HG02623 (cell line): ENCODE results near the gene TMEFF2.

Source experiments
- ATAC-seq: cut with Tn5 transposase; IDR thresholded peaks from one replicate; pipeline ENCODE4 v1.9.1; 2021; ENCODE audit warnings: moderate library complexity; ENCODE audit not compliant: unreplicated experiment

TMEFF2 gene

GRCh38 chr2:192184349-192184748 is 10.4 kb downstream of the TMEFF2 start:
- ATAC-seq, result no peak

- no peak for ATAC-seq
Measured at GRCh38 chr2:192183296-192183695, 11.4 kb downstream of the TMEFF2 start.

- no peak for ATAC-seq
Measured at GRCh38 chr2:192166946-192167345, 27.8 kb downstream of the TMEFF2 start.

- no peak for ATAC-seq
Measured at GRCh38 chr2:192165842-192166241, 28.9 kb downstream of the TMEFF2 start.

- ATAC-seq, result no peak
Measured at GRCh38 chr2:192162392-192163042, 32.2 kb downstream of the TMEFF2 start.

GRCh38 chr2:192161656-192162290 is 33.0 kb downstream of the TMEFF2 start:
- no peak for ATAC-seq

- ATAC-seq, result no peak
Measured at GRCh38 chr2:192159736-192160135, 35.0 kb downstream of the TMEFF2 start.

- ATAC-seq, result no peak
Measured at GRCh38 chr2:192159208-192159607, 35.5 kb downstream of the TMEFF2 start.

- ATAC-seq, result no peak
Measured at GRCh38 chr2:192157776-192158175, 37.0 kb downstream of the TMEFF2 start.

- no peak for ATAC-seq
Measured at GRCh38 chr2:192155511-192156118, 39.1 kb downstream of the TMEFF2 start.

GRCh38 chr2:192153561-192153960 is 41.2 kb downstream of the TMEFF2 start:
- no peak for ATAC-seq

- ATAC-seq, result no peak
Measured at GRCh38 chr2:192151853-192152252, 42.9 kb downstream of the TMEFF2 start.

GRCh38 chr2:192150166-192150565 is 44.6 kb downstream of the TMEFF2 start:
- no peak for ATAC-seq

- no peak for ATAC-seq
Measured at GRCh38 chr2:192148620-192149321, 46.0 kb downstream of the TMEFF2 start.

GRCh38 chr2:192148241-192148619 is 46.5 kb downstream of the TMEFF2 start:
- ATAC-seq, result no peak

- ATAC-seq, result no peak
Measured at GRCh38 chr2:192146069-192147015, 48.4 kb downstream of the TMEFF2 start.

GRCh38 chr2:192145496-192145895 is 49.2 kb downstream of the TMEFF2 start:
- no peak for ATAC-seq

GRCh38 chr2:192140236-192140839 is 54.4 kb downstream of the TMEFF2 start:
- no peak for ATAC-seq

- no peak for ATAC-seq
Measured at GRCh38 chr2:192139813-192140212, 54.9 kb downstream of the TMEFF2 start.

- no peak for ATAC-seq
Measured at GRCh38 chr2:192137451-192137850, 57.3 kb downstream of the TMEFF2 start.
